Activated naive CD4-positive, alpha-beta T cell (primary cell): ENCODE data around the gene SNRPF.
"Not testable (repeated sequence)": the region's sequence is repeated elsewhere in the genome, so short reads cannot be mapped to it uniquely, and the experiment has no call there.

Source experiments
- DNase-seq, 4 experiments: peaks; one replicate each; lab custom pipeline; 2025; lab: John Stamatoyannopoulos, UW

The SNRPF gene

DNA sequence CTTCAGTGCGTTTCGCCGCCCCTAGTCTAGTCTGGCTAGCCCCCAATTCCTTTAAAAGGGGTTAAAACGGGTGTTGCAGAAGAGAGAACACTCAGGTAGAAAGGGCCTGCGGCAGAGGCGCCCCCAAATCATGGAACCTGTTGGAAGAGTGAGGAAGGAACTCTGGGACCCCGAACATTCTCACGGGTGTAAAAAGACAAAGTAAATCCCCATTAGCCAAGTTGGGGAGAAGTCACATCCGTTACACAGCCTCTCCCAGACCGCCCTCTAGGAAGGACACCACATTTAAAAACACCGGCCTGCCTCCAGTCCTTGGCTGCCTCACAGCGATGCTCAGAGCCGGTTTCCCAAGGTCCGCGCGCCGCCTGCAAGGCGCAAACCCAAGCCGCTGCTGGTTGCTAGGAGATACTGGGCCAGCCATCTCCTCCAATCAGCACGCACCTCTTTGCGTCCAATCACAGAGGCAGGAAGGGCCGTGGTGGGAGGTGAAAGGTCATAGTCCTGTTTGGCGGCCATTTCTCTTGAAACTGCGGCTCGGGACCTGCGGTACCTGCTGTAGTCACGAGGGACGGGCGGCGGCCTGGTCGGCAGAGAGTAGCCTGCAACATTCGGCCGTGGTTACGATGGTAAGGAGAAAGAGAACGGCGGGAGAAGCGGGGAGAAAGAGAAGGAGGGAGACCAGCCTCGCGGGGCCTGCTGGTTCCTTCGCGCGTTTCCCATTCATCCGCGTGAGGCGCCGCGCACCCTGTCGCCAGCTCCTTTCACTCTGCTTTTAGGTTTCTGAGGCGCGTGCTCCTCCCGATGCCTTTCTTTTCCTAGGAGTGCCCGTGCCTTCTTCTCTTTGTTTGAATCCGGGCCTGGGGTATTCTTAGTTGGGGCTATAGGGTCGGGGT lies at the start of gene SNRPF:
TSS of gene SNRPF (plus strand) at position 502 of the 893 bp plus-strand sequence. CDS start at position 624, 122 bp downstream.
- peak; percentile 83 to 89 (median 86) for DNase-seq

DNA sequence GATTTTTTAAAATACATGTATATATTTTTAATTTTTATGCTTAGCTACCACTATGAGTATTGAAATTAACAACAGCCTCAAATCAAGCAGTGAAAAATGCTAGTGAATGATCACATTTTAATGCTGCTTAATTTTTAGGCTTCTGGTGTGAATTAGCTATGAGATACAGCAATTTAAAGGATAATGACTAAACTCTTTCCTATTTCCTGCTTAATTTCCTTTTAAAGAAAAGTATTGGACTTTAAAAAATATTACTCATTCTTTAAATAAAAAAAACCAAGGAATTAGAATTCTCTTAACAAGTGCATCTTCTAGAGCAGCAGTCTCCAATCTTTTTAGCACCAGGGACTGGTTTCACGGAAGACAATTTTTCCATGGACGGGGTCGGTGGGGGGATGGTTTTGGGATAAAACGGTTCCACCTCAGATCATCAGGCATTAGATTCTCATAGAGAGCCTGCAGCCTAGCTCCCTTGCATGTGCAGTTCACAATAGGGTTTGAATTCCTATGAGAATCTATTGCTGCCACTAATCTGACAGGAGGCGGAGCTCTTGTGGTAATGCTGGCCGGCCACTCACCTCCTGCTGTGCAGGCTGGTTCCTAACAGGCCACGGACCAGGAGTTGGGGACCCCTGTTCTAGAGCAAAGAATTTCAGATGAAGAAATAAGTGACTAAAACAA lies 49.6 kb upstream of the SNRPF start:
- DNase-seq, result no peak

DNA sequence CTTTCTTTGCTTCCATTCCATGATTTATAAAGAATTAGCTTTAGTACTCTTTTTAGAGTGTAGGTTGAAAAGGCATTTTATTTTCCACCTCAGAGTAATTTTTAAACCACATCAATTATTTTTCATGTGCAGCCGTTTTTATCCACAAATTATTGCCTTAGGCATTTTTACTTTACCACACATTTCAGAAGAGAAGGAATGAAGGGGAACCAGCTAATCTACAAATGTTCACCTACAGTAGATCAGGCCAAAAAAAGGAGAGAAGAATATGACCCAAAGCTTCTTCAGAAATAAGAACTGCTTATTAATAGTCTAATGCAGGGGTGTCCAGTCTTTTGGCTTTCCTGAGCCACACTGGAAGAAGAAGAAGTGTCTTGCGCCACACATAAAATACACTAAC lies 48.3 kb upstream of the SNRPF start:
- DNase-seq, result no peak

DNA sequence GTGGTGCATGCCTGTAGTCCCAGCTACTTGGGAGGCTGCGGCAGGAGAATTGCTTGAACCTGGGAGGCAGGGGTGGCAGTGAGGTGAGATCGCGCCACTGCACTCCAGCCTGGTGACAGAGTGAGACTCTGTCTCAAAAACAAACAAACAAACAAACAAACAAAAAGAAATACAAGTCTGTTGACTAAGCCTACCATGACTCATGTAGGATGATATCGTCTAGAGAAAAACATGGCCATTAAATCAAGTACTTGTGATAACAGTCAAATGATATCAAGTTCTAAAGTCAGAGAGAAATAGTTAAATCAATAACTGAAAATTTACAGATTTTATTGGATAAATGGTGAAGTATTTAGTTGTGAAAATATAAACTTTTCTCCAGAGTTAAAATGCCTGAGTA lies 46.6 kb upstream of the SNRPF start:
- DNase-seq, result not testable (repeated sequence)

DNA sequence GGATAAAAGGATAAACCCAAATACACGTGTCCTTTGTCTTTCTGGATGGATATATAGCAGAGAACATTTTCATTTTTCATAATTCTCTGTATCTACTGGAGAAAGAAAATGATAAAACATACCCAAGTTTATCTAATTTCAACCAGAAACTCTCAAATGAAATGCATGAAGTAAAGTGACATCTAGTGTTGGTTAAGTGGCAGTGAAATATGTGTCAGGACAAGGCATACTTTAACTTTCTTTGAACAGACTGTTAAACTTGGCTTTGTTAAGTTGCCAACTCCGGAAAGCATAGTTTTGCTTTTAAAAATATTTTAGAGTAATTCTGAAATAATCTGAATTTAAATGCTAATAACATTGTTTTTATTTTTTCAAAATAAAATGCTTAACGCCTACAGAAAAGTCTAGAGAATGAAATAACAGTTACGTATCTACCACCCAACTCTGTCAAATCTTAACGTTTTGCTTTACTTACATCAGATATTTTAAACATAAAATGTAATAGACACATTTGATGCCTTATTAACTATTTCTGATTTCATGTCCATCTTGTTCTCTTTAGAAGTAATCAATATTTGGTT lies 43.0 kb upstream of the SNRPF start:
- no peak for DNase-seq

DNA sequence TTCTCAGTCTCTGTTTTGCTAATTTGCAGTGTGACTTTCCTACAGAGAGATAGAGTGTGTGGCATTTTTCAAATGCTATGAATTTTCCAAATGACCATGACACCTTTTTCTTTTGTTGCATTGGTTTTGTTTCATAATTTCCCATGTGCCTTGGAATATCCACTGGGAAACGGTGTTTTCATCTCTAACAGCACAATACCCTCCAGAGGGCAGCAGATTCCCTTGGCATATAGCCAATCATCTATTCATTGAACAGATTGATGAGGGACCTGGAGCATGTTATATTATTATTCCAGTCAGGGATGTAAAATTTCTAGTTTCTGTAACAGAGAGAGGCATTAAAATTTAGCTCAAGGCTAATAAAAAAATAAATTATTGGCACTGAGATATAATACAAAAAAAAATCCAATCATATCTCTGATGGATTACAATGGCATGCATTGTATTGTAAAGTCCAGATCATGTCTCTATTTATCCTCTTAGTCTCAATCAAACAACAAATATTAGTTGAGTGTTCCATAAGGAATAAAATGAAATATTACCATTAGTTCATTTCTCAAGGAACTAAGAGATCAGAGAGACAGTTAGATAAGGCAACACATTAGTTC lies 38.6 kb upstream of the SNRPF start:
- DNase-seq, result no peak

DNA sequence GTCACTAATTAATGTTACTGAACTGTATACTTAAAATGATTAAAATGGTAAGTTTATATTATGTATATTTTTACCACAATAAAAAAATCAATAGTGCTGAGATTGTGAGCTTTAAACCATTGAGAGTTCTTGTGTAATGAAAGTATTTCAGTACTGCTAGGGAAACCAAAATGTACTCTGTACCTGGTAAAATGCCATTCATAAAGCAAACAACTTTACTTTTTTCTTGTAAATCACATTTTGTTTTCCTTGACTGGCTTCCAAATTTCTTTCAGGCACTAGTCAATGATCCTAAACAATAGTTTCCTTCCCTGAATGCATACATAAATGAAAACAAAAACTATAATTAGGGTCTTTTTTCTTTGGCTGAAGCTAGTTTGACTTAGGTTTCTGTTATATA lies 29.4 kb upstream of the SNRPF start:
- DNase-seq, result no peak

DNA sequence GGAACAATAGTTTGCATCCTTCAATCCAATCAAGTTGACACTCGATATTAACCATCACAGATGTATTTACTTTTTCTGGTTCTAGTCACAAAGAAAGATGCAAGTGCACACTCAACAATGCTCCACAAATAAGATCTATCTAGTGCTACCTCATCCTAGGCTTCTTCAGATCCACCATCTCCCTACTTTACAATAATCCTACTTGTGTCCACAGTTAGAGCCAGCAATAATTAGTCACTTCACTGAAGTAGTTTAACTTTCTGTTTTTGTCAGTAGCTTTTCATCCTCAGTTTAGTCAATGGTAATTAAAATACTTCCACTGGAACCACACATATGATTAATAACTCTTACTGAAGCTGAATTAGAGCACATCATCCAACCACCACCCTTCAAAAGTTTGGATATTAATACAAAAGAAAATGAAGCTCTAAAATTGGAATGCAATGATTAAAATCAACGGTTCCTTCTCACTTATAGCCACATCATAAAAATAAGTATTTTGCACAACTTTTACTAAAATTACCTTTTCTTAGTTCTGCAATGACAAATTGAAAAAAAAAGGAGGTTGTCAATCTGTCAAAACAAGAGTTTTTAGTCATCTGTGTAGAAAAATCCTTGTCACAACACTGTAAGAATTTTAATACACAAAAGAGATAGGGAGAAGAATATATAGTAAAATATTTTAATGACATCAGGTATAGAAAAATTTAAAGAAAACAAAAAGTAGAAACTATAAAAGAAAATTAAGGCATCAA lies 28.2 kb upstream of the SNRPF start:
- DNase-seq, result no peak

DNA sequence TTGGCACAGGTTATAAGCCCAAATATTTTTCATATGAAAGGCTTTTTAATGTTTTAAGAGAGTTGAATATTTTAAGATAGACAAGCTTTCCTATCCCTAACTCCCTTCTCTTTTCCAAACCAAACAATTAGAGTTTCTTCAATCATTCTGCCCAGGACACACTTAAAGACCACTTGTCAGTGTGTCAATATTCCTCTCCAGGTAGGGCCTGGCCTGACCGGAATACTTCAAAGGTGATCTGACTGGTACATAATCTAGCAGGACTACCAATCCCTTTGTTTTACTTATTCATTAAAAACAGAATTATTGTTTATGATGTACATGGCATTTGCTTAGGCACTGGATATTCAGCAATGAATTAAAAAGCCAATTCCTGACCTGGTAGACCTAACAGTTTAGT lies 24.2 kb upstream of the SNRPF start:
- no peak for DNase-seq

DNA sequence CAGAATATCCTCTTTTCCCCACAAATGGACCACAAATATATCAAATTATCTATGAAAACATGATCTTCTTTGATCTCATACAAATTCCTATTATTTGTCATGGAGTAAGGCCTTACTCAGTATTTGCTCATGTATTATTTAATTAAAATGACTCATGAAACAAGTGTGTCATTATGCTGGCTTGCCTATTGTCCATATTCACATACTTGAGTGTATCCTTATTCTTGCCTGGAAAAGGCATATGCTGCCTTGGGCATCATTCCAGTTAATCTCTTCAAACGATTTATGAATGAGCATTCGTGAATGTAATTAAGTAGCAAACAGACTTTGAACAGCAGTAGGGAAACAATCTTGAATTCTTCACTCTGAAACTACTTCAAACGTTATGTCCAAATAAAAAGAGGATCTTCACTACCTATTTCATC lies 22.6 kb upstream of the SNRPF start:
- no peak for DNase-seq

DNA sequence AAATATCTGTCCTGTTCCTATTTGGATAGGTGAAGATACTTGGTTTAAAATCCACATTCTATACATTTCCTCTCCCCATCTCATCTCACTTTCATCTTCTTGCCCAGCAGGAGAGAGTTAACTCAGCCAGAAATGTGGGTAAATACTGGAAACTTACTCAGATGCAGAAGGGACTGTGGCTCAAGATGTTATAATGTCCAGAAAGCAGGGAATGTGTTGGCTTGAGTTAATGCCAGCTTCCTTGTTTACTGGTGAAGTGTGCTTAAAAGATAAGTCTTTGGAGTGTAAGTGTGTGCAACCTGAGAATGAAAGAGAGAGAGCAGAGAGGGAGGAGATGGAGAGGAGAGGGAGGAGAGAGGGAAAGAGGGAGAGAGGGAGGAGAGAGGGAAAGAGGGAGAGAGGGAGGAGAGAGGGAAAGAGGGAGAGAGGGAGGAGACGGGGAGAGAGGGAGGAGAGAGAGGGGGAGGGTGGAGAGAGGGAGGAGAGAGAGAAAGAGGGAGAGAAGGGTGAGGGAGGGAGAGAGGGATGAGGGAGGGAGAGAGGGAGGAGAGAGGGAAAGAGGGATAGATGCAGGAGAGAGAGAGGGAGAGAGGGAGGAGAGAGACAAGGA lies 22.0 kb upstream of the SNRPF start:
- no peak for DNase-seq

DNA sequence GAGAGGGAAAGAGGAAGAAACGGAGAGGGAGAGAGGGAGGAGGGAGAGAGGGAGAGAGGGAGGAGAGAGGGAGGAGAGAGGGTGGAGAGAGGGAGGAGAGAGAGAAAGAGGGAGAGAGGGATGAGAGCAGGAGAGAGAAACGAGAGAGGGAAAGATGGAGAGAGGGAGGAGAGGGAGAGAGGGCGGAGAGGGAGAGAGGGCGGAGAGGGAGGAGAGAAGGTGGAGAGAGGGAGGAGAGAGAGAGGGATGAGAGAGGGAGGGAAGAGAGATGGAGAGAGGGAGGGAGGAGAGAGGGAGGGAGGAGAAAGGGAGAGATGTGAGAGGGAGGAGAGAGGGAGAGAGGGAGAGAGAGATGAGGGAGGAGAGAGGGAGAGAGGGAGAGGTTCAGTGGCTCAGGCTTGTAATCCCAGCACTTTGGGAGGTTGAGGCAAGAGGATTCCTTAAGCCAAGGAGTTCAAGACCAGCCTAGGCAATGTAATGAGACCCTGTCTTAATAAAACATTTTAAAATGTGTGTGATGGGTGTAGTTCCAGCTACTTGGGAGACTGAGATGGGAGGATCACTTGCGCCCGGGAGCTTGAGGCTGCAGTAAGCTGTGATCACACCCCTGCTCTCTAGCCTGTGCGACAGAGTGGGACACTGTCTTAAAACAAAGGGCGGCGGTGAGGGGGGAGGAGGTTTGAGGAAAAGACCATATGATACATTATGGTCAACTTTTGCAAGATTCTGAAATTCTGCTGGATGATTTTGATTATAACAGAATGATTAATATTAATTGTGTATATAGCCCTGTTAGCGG lies 21.3 kb upstream of the SNRPF start:
- DNase-seq, result no peak

DNA sequence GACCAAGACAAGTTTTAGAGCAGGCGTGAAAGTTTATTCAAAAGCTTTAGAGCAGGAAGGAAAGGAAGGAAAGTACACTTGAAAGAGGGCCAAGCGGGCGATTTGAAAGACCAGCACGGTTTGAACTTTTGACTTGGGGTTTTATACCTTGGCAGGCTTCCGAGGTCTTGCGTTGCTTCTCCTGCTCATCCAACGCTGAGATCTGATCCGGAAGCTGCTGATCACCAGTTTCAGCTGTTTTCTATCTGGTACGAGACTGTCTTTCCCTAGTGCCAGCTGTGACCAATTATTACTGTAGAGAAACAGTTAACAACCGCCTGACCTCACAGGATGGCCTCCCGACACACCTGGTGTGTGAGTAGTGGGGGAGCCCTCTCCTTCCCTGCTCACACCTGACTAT lies 20.6 kb upstream of the SNRPF start:
- DNase-seq, result no peak

DNA sequence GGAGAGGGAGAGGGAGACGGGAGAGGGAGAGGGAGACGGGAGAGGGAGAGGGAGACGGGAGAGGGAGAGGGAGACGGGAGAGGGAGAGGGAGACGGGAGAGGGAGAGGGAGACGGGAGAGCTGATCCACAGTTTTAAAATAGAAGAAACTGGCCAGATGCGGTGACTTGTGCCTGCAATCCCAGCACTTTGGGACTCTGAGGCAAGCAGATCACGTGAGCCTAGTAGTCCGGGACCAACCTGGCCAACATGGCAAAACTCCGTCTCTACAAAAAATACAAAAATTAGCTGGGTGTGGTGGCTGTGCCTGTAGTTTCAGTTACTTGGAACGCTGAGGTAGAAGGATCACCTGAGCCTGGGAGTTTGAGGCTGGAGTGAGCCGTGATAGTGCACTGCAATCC lies 16.3 kb upstream of the SNRPF start:
- DNase-seq, result not testable (repeated sequence)

DNA sequence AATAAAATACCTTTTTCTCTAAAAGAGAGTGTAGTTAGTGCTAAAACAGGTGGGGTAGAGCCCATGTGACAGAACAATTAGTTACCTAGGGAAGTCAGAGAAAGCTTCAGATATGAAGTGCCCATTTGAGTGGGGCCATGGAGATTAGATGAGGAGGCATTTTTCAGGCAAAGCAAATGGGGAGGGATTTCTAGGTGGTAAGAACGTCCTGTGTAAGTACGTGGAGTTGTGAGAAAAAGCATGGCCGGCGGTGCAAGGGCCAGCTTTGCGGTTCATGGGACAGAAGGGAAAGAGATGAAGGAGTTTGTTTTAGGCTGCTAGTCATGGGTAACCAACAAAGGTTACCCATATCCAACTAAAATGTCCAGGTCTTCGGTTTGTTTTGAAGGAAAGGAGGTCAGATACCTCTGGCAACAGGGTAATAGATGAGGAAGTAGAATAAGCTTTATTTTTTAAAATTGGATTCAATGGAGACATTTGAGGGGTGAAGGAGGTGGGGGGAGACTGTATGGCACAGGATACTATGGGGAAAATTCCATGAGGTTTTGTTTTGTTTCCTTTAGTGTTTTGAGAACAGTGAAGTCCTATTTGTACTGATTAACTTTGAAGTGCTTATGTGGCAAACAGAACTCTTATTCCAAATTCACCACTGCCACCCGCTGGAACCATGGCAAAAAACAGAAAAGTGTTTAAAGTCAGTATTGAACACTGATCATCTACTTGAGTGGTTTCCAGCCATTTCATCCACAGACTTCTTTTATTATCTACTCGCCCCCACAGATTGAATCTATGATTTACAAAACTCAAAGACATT lies 10.0 kb upstream of the SNRPF start:
- DNase-seq, result no peak

DNA sequence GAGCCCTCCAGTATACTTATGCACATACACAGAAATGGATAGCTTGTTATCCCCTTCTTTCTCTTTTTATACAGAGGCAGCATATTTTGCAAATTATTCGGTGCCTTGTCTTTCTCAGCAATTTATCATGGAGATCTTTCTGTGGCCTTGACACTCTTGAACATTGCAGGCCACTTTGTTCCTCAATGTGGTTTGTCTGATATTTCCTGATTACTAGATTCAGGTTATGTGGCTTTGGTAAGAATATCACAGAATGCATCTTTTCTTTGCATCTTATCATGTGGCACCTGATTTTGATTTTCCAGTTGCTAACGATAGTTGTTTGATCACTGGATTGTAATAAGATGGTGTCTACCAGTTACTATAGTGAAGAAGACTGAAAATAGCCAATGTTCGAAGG lies 7.1 kb upstream of the SNRPF start:
- DNase-seq, result no peak

DNA sequence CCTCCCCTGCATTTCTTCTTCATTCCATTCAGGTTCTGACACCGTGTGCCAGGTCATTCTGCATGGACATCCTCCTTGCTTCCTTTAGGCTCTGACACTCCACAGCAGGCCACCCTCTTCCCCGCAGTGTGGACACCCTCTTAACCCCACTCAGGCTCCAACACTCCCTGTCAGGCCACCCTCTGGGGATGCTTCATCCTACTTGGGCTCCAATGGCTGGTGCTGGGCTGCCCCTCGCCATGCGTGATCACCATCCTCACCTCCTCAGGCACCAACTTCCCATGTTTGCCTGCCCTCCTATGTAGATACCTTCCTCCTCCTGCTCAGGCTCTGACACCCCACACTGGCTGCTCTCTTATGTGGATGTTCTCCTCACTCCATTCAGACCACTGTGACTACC lies 6.6 kb upstream of the SNRPF start:
- no peak for DNase-seq

DNA sequence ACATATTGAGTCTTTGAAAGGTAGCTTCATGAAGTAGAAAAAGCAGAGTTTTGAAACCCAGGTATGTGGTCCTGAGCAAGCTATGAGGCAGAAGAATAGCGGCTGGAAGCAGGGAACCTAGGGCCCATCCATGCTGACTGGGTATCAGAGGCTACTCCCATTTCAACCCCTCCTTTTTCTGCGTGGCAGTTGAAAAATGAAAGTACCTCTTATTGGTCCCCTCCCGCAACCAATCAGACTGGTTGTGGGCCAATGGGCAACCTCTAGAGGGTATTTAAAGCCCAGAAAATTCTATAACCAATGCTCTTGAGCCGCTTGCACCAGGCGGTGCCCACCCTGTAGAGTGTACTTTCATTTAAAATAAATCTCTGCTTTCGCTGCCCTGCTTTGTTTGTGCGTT lies 1.6 kb upstream of the SNRPF start:
- no peak for DNase-seq

DNA sequence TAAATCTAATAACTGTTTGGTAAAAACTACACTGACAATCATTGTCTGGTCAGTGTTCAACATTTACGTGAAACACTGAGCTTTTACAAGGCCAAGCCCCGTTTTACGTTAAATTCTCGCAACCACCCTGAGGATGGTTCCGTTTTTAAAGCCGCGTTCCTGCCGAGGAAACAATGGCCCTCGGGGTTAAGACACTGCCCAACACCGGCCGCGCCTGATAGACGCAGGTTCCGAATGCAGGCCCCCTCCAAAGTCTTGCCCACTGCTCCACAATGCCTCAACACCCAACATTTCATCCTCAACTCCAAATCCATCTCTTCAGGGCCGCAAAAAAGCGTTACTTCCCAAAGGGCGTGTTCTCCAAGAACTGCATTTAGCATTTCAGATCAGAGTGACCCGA lies 953 bp upstream of the SNRPF start:
- DNase-seq, result no peak

DNA sequence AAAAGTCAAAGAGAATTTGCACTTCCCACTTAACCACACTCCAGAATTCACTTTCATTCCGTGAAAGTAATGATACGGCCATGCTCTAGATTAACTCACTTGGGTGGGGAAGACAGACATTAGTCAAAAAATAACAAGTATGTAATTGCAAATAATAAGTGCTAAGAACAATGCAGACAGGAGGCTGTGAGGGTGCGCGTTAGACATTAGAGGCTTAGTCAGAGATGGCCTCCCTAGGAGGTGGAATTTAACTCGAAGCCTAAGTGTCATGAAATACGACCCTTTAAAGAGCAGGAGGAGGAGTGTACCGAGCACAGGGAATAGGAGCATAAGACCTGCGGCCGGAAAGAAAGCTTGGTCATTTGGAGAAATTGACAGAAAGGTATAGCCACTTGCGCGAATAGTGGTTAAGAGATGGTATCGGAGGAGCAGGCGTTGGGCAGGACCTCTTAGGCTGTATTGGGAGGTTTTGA lies 628 bp downstream of the SNRPF start:
- DNase-seq, result no peak
